Keratinocyte (primary cell): Measurements from ENCODE around the gene PDE11A. TPM values are rescaled to one million over a fixed set of nuclear protein-coding genes. Genes with fewer than 3 reads are reported as not detected.

Experiments used
- DNase-seq: peaks from one replicate; pipeline ENCODE4 v3.0.0-alpha.2; 2011; ENCODE audit warnings: low read depth, missing footprints, low spot score
- FAIRE-seq: peaks from 2 replicates; lab custom pipeline; 2011; peaks lifted over from hg19 to GRCh38; lab: Jason Lieb, UNC
- H2AFZ ChIP-seq: 2 replicates; pipeline ENCODE4 v1.6.0; 2012; ENCODE audit warnings: low read length, control low read depth, inconsistent platforms; ENCODE audit not compliant: control insufficient read depth
- H3K27ac ChIP-seq: 2 replicates; pipeline ENCODE4 v1.5.1; 2011; ENCODE audit warnings: low read length; ENCODE audit not compliant: control insufficient read depth, insufficient read depth
- H3K27me3 ChIP-seq: 3 replicates; pipeline ENCODE4 v1.6.0; 2011; ENCODE audit warnings: low read length; ENCODE audit not compliant: control insufficient read depth, insufficient read depth; ENCODE audit errors: extremely low read depth
- H3K36me3 ChIP-seq, 2 experiments: 2 replicates in 1 of 2; 3 replicates in 1 of 2; pipeline ENCODE4 v1.5.1; 2011; ENCODE audit warnings: low read length in 2 of 2, mild to moderate bottlenecking in 1 of 2; ENCODE audit not compliant: control insufficient read depth in 2 of 2, insufficient read depth in 2 of 2; ENCODE audit errors: extremely low read depth in 1 of 2
- H3K4me1 ChIP-seq: 3 replicates; pipeline ENCODE4 v1.5.1; 2011; ENCODE audit warnings: low read length; ENCODE audit not compliant: control insufficient read depth, insufficient read depth; ENCODE audit errors: extremely low read depth
- H3K4me2 ChIP-seq: 3 replicates; pipeline ENCODE4 v1.6.0; 2011; ENCODE audit warnings: low read depth, low read length; ENCODE audit not compliant: control insufficient read depth, insufficient read depth; ENCODE audit errors: extremely low read depth
- H3K4me3 ChIP-seq, 3 experiments: fragments of 200-600 bp in 1 of 3; sonication (generic) in 1 of 3; 2 replicates in 2 of 3; 3 replicates in 1 of 3; pipeline ENCODE4 v1.5.1; 2011 to 2016; ENCODE audit warnings: low read length in 3 of 3, mild to moderate bottlenecking in 3 of 3, control low read depth in 2 of 3, inconsistent platforms in 1 of 3, low read depth in 1 of 3, mixed read lengths in 1 of 3, mixed run types in 1 of 3, moderate library complexity in 1 of 3; ENCODE audit not compliant: control insufficient read depth in 2 of 3, insufficient read depth in 2 of 3; ENCODE audit errors: extremely low read depth in 1 of 3
- H3K79me2 ChIP-seq: 2 replicates; pipeline ENCODE4 v1.6.0; 2012; ENCODE audit warnings: low read length; ENCODE audit not compliant: control insufficient read depth, insufficient read depth
- H3K9ac ChIP-seq: 3 replicates; pipeline ENCODE4 v1.6.0; 2011; ENCODE audit warnings: low read length; ENCODE audit not compliant: control insufficient read depth, insufficient read depth; ENCODE audit errors: extremely low read depth
- H3K9me1 ChIP-seq: 3 replicates; pipeline ENCODE4 v1.6.0; 2011; ENCODE audit warnings: low read length; ENCODE audit not compliant: control insufficient read depth, insufficient read depth; ENCODE audit errors: extremely low read depth
- H3K9me3 ChIP-seq: 2 replicates; pipeline ENCODE4 v1.5.1; 2012; ENCODE audit warnings: low read depth, low read length; ENCODE audit not compliant: control insufficient read depth
- H4K20me1 ChIP-seq: 3 replicates; pipeline ENCODE4 v1.6.0; 2011; ENCODE audit warnings: low read length; ENCODE audit not compliant: control insufficient read depth, insufficient read depth; ENCODE audit errors: extremely low read depth
- EZH2 ChIP-seq: IDR thresholded peaks from one replicate; pipeline ENCODE4 v1.6.1; 2012; ENCODE audit warnings: inconsistent platforms, mild to moderate bottlenecking, low read length, moderate library complexity
- dilution Hi-C: fragments of 300-500 bp; cut with MboI; formaldehyde crosslinking; loops from one replicate; pipeline ENCODE4 v1.7.0; 2020; ENCODE audit warnings: low sequenced_read_pairs; ENCODE audit not compliant: extremely low pct_ligation_motif_present
- polyA plus RNA-seq, 5 experiments: library from polyadenylated mRNA; depleted of rRNA in 3 of 5; stranded (reverse) in 3 of 5; stranded (forward) in 1 of 5; unstranded in 1 of 5; fragments of >200 nt; gene quantifications; 1 replicate in 1 of 5; 2 replicates in 3 of 5; 3 replicates in 1 of 5; pipeline versions ENCODE4 v1.2.1 to v1.2.3, GENCODE V29; 2011 to 2012; ENCODE audit warnings: missing spikeins in 2 of 5, low read depth in 1 of 5, low replicate concordance in 1 of 5
- TF ChIP-seq, protein P1 (sequence below), 3 experiments: IDR thresholded peaks in 1 of 3; conservative IDR thresholded peaks in 1 of 3; optimal IDR thresholded peaks in 1 of 3; 2 replicates in 2 of 3; 3 replicates in 1 of 3; pipeline versions ENCODE3 to v1.5.1; 2011; ENCODE audit warnings: low read length in 3 of 3, mild to moderate bottlenecking in 3 of 3, moderate library complexity in 2 of 3, control low read depth in 1 of 3, inconsistent platforms in 1 of 3; ENCODE audit not compliant: insufficient read depth in 2 of 3; ENCODE audit errors: extremely low read depth in 1 of 3

PDE11A gene
- polyA plus RNA-seq, 1 donor (not counting 4 experiments of a cell fraction or from before 2014, with no cell fraction given), result 0.01 TPM

DNA sequence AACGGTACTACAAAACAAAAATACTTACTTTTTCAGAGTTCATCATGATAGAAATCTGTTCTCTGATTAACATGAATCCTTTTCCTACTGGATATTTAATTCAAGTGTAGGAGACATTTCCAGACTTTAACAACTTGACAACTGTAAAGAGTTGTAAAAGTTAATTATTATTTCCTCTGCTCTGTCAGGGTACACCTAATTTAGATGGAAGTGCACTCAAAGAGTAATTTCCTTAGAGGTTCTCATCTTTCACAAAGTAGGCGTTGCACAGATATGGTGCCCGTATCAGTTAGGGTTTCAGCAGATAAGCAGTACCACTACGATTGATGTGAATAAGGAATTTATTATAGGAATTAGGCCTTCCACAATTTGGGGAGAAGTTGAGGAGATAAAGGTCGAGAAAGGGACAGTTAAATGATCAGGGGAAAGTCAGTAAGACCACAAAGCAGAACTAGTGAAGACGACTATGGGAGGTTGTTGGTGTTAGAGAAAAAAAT lies 16.2 kb upstream of the PDE11A start:
- Histone ChIP-seq H3K27me3 (no peaks in the 10 kb centered on the region), H3K4me2 (no peak overlapping the region), H3K79me2 (no peaks in the 10 kb centered on the region), H3K27ac (no peak overlapping the region), H3K9me1 (no peaks in the 10 kb centered on the region), H3K36me3 (no peaks in the 10 kb centered on the region), H3K9me3 (no peaks in the 10 kb centered on the region), H2AFZ (no peak overlapping the region), H3K9ac (no peak overlapping the region), H3K4me1 (no peaks in the 10 kb centered on the region), H3K4me3 (no peak overlapping the region), H4K20me1 (no peaks in the 10 kb centered on the region)
- FAIRE-seq (no peak), DNase-seq (no peak)
- no peak for TF ChIP-seq EZH2
- TF ChIP-seq, protein P1, sequence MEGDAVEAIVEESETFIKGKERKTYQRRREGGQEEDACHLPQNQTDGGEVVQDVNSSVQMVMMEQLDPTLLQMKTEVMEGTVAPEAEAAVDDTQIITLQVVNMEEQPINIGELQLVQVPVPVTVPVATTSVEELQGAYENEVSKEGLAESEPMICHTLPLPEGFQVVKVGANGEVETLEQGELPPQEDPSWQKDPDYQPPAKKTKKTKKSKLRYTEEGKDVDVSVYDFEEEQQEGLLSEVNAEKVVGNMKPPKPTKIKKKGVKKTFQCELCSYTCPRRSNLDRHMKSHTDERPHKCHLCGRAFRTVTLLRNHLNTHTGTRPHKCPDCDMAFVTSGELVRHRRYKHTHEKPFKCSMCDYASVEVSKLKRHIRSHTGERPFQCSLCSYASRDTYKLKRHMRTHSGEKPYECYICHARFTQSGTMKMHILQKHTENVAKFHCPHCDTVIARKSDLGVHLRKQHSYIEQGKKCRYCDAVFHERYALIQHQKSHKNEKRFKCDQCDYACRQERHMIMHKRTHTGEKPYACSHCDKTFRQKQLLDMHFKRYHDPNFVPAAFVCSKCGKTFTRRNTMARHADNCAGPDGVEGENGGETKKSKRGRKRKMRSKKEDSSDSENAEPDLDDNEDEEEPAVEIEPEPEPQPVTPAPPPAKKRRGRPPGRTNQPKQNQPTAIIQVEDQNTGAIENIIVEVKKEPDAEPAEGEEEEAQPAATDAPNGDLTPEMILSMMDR (optimal IDR thresholded peaks at IDR 0.05 in 1 of 3, IDR thresholded peaks at IDR 0.05 in 1 of 3, conservative IDR thresholded peaks at IDR 0.05 in 1 of 3; ENCODE audit: extremely low read depth in 1 of 3, insufficient read depth in 2 of 3, low read length in 3 of 3), result no peak
- dilution Hi-C loops, result no loop called here

DNA sequence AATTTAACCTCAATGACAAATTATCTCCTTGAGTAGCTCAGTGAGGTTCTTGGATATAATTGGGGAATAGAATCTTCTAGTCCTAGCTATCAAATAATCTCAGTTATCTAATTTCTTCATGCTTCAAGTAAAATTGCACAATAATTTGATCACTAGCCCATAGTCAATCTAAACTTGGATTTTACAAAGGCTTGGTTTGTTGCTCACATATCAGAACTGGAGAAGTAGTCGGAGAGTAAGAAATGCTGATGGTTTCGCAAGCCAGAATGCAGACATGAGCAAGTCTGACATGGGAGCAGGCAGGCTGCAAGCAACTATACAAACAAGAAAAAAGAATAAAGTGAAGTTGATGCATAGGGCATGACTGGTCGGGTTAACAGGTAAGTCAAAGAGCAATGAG lies 11.7 kb upstream of the PDE11A start:
- H3K4me1 ChIP-seq, result no peaks in the 10 kb centered on the region
- H3K4me2 ChIP-seq, result no peak overlapping the region
- no peaks in the 10 kb centered on the region for H3K79me2 ChIP-seq
- no peaks in the 10 kb centered on the region for H3K9me1 ChIP-seq
- H3K9me3 ChIP-seq, result no peaks in the 10 kb centered on the region
- no peak overlapping the region for H3K4me3 ChIP-seq
- TF ChIP-seq, protein P1 (optimal IDR thresholded peaks at IDR 0.05 in 1 of 3, IDR thresholded peaks at IDR 0.05 in 1 of 3, conservative IDR thresholded peaks at IDR 0.05 in 1 of 3; ENCODE audit: extremely low read depth in 1 of 3, insufficient read depth in 2 of 3, low read length in 3 of 3), result no peak
- no peak for TF ChIP-seq EZH2
- H3K27me3 ChIP-seq, result no peaks in the 10 kb centered on the region
- FAIRE-seq (no peak), DNase-seq (no peak)
- no peak overlapping the region for H3K27ac ChIP-seq
- no peaks in the 10 kb centered on the region for H3K36me3 ChIP-seq
- H2AFZ ChIP-seq, result no peak overlapping the region
- H3K9ac ChIP-seq, result no peak overlapping the region
- H4K20me1 ChIP-seq, result no peaks in the 10 kb centered on the region
- dilution Hi-C loops, result no loop called here
